ENCODE results near the gene RRP9. TPM values are rescaled to one million over a fixed set of nuclear protein-coding genes. Genes with fewer than 3 reads are reported as not detected.

Gene RRP9
- total RNA-seq, 1 donor from 2014 or later = 19.7 TPM

GRCh38 chr3:51937611-51938450, 3.9 kb downstream of the RRP9 start:
- Mint-ChIP-seq H3K4me3 (ENCODE audit: unreplicated experiment) (no peak overlapping the region), H3K9me3 (ENCODE audit: low read depth) (no peaks in the 10 kb centered on the region), H3K36me3 (ENCODE audit: low read depth) (peaks cover 28% of the 10 kb centered on the region), H3K27me3 (ENCODE audit: low read depth) (no peaks in the 10 kb centered on the region), H3K4me1 (ENCODE audit: low read depth) (peaks cover 29% of the 10 kb centered on the region), H3K27ac (ENCODE audit: unreplicated experiment) (no peak overlapping the region)
- DNase-seq (ENCODE audit: low spot score) = no peak
- no peak for TF ChIP-seq CTCF (IDR thresholded peaks at IDR 0.05)

GRCh38 chr3:51937014-51937413, 4.7 kb downstream of the RRP9 start:
- DNase-seq (ENCODE audit: low spot score) = no peak
- no peak overlapping the region for H3K27ac Mint-ChIP-seq (ENCODE audit: unreplicated experiment)

GRCh38 chr3:51935886-51936755, 5.6 kb downstream of the RRP9 start:
- Mint-ChIP-seq H3K9me3 (ENCODE audit: low read depth) (no peaks in the 10 kb centered on the region), H3K27ac (ENCODE audit: unreplicated experiment) (no peak overlapping the region), H3K27me3 (ENCODE audit: low read depth) (no peaks in the 10 kb centered on the region), H3K36me3 (ENCODE audit: low read depth) (peaks cover 28% of the 10 kb centered on the region), H3K4me1 (ENCODE audit: low read depth) (peaks cover 20% of the 10 kb centered on the region), H3K4me3 (ENCODE audit: unreplicated experiment) (no peak overlapping the region)
- TF ChIP-seq CTCF (IDR thresholded peaks at IDR 0.05) = no peak
- DNase-seq (ENCODE audit: low spot score) = no peak

More at GRCh38 chr3:51937014-51937413, 4.7 kb downstream of the RRP9 start:
- H3K4me3 Mint-ChIP-seq (ENCODE audit: unreplicated experiment) = no peak overlapping the region
- no peaks in the 10 kb centered on the region for H3K27me3 Mint-ChIP-seq (ENCODE audit: low read depth)
- TF ChIP-seq CTCF (IDR thresholded peaks at IDR 0.05) = no peak
- no peaks in the 10 kb centered on the region for H3K9me3 Mint-ChIP-seq (ENCODE audit: low read depth)
- peaks cover 28% of the 10 kb centered on the region for H3K36me3 Mint-ChIP-seq (ENCODE audit: low read depth)
- peaks cover 22% of the 10 kb centered on the region for H3K4me1 Mint-ChIP-seq (ENCODE audit: low read depth)

GRCh38 chr3:51934991-51935885, 6.5 kb downstream of the RRP9 start:
- Mint-ChIP-seq H3K36me3 (ENCODE audit: low read depth) (peaks cover 32% of the 10 kb centered on the region), H3K27ac (ENCODE audit: unreplicated experiment) (no peak overlapping the region), H3K27me3 (ENCODE audit: low read depth) (no peaks in the 10 kb centered on the region), H3K9me3 (ENCODE audit: low read depth) (no peaks in the 10 kb centered on the region), H3K4me3 (ENCODE audit: unreplicated experiment) (no peak overlapping the region), H3K4me1 (ENCODE audit: low read depth) (peaks cover 11% of the 10 kb centered on the region)
- TF ChIP-seq CTCF (IDR thresholded peaks at IDR 0.05) = no peak
- DNase-seq (ENCODE audit: low spot score) = no peak

All from chondrocyte (in vitro differentiated cells).